MM.1S (cell line): ENCODE results near the gene ASH1L.

Source experiments
- DNase-seq: peaks from one replicate; pipeline ENCODE4 v3.0.0-alpha.2; 2015
- H2AFZ ChIP-seq: fragments of 300-600 bp; sonication (generic); 2 replicates; pipeline ENCODE4 v1.6.0; 2016; ENCODE audit warnings: antibody characterized with exemption, low read length
- H3F3A ChIP-seq: fragments of 300-600 bp; sonication (generic); 2 replicates; pipeline ENCODE4 v1.6.1; 2016; ENCODE audit warnings: mild to moderate bottlenecking, antibody characterized with exemption, low read length, moderate library complexity, mixed read lengths; ENCODE audit not compliant: insufficient read depth
- H3K27ac ChIP-seq: fragments of 300-600 bp; sonication (generic); 2 replicates; pipeline ENCODE4 v1.5.1; 2016; ENCODE audit warnings: mild to moderate bottlenecking, low read length
- H3K27me3 ChIP-seq: fragments of 300-600 bp; sonication (generic); replicated peaks from 2 replicates; pipeline ENCODE4 v1.6.0; 2016; ENCODE audit warnings: low read length; ENCODE audit not compliant: insufficient read depth
- H3K36me3 ChIP-seq: fragments of 300-600 bp; sonication (generic); replicated peaks from 2 replicates; pipeline ENCODE4 v1.6.1; 2016; ENCODE audit warnings: mild to moderate bottlenecking, low read length, mixed read lengths; ENCODE audit not compliant: insufficient read depth
- H3K4me1 ChIP-seq: fragments of 300-600 bp; sonication (generic); 2 replicates; pipeline ENCODE4 v1.6.1; 2016; ENCODE audit warnings: low read length, mixed read lengths
- H3K4me2 ChIP-seq: fragments of 300-600 bp; sonication (generic); 2 replicates; pipeline ENCODE4 v1.6.0; 2016; ENCODE audit warnings: low read depth, low read length
- H3K4me3 ChIP-seq: fragments of 300-600 bp; sonication (generic); 2 replicates; pipeline ENCODE4 v1.5.1; 2016; ENCODE audit warnings: low read length, mixed read lengths
- H3K79me2 ChIP-seq: fragments of 300-600 bp; sonication (generic); 2 replicates; pipeline ENCODE4 v1.6.1; 2016; ENCODE audit warnings: mixed run types, low read length, mixed read lengths
- H3K9ac ChIP-seq: fragments of 300-600 bp; sonication (generic); 2 replicates; pipeline ENCODE4 v1.6.1; 2016; ENCODE audit warnings: low read length, mixed read lengths
- H3K9me2 ChIP-seq: fragments of 300-600 bp; sonication (generic); replicated peaks from 2 replicates; pipeline ENCODE4 v1.6.1; 2016; ENCODE audit warnings: mild to moderate bottlenecking, low read length, mixed read lengths; ENCODE audit not compliant: insufficient read depth
- H3K9me3 ChIP-seq: fragments of 300-600 bp; sonication (generic); replicated peaks from 2 replicates; pipeline ENCODE4 v1.6.1; 2016; ENCODE audit warnings: mild to moderate bottlenecking, low read length, mixed read lengths; ENCODE audit not compliant: insufficient read depth
- H4K20me1 ChIP-seq: fragments of 300-600 bp; sonication (generic); 2 replicates; pipeline ENCODE4 v1.6.1; 2016; ENCODE audit warnings: mild to moderate bottlenecking, low read length, moderate library complexity, mixed read lengths; ENCODE audit not compliant: insufficient read depth
- EZH2 ChIP-seq: fragments of 300-600 bp; sonication (generic); optimal IDR thresholded peaks from 2 replicates; pipeline ENCODE3; 2017; ENCODE audit warnings: low read depth, mild to moderate bottlenecking, antibody characterized with exemption, low read length, mixed read lengths
- EZH2phosphoT487 ChIP-seq: fragments of 300-600 bp; sonication (generic); IDR thresholded peaks from 2 replicates; pipeline ENCODE4 v1.6.1; 2018; ENCODE audit warnings: antibody characterized with exemption, low read length
- TF ChIP-seq, protein P1 (sequence below): fragments of 300-600 bp; sonication (generic); IDR thresholded peaks from 2 replicates; pipeline ENCODE4 v1.5.1; 2016; ENCODE audit warnings: antibody characterized with exemption, low read length, mixed read lengths

Gene ASH1L

DNA sequence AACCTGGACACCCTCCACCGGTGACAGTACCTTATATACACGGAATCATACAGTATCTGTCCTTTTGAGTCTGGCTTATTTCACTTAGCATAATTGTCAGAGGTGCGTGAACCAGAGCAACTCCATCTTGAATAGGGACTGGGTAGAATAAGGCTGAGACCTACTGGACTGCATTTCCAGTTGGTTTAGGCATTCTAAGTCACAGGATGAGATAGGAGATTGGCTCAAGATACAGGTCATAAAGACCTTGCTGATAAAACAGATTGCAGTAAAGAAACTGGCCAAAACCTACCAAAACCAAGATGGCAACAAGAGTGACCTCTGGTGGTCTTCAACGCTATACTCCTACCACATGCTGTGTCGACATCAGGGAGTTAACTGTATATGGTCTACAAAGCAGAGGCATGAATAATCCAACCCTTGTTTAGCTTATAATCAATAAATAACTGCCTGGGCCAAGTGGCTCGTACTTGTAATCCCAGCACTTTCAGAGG lies 255.3 kb downstream of the ASH1L start:
- Histone ChIP-seq H3K9me3 (no peaks in the 10 kb centered on the region), H3K9ac (no peak overlapping the region), H3K27ac (no peak overlapping the region), H3K79me2 (peaks cover 35% of the 10 kb centered on the region), H3K4me2 (no peak overlapping the region), H3K9me2 (no peaks in the 10 kb centered on the region), H3K27me3 (no peaks in the 10 kb centered on the region), H2AFZ (no peak overlapping the region), H3K4me1 (peaks cover 3% of the 10 kb centered on the region; the same call in 1 of the 2 replicates), H3F3A (peaks cover 9% of the 10 kb centered on the region), H3K36me3 (no peaks in the 10 kb centered on the region), H4K20me1 (no peaks in the 10 kb centered on the region), H3K4me3 (no peak overlapping the region)
- TF ChIP-seq, protein P1, sequence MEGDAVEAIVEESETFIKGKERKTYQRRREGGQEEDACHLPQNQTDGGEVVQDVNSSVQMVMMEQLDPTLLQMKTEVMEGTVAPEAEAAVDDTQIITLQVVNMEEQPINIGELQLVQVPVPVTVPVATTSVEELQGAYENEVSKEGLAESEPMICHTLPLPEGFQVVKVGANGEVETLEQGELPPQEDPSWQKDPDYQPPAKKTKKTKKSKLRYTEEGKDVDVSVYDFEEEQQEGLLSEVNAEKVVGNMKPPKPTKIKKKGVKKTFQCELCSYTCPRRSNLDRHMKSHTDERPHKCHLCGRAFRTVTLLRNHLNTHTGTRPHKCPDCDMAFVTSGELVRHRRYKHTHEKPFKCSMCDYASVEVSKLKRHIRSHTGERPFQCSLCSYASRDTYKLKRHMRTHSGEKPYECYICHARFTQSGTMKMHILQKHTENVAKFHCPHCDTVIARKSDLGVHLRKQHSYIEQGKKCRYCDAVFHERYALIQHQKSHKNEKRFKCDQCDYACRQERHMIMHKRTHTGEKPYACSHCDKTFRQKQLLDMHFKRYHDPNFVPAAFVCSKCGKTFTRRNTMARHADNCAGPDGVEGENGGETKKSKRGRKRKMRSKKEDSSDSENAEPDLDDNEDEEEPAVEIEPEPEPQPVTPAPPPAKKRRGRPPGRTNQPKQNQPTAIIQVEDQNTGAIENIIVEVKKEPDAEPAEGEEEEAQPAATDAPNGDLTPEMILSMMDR: peak; percentile 58
- TF ChIP-seq EZH2: no peak
- peak; percentile 80 for DNase-seq

DNA sequence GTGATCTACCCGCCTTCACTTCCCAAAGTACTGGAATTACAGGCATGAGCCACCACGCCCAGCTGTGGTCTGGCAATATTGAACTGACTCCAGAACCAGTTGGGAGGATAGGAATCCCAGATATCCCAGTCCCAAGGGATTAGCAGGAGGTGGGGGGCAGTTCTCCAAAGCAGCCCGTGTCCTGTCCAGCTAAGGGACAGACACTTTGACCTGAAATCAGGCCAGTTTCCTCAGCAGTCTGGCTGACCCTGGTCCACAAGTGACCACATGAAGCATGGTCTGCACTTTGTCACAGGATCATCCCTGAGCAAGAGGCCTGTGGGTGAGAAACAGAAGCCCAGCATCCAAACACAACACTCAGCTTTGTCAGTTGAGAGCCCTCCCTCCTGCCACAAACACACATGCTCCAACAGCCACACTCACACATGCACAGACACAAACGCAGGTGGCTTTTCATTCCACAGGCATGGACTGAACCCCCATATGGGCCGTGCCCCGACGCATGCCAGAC lies 256.7 kb downstream of the ASH1L start:
- Histone ChIP-seq H3K4me1 (peaks cover 3% of the 10 kb centered on the region; the same call in 1 of the 2 replicates), H3K9ac (no peak overlapping the region), H4K20me1 (no peaks in the 10 kb centered on the region), H3K4me2 (no peak overlapping the region), H3K4me3 (no peak overlapping the region), H3K9me3 (no peaks in the 10 kb centered on the region), H3K27ac (no peak overlapping the region), H2AFZ (no peak overlapping the region), H3K36me3 (no peaks in the 10 kb centered on the region), H3K79me2 (peaks cover 23% of the 10 kb centered on the region), H3K9me2 (no peaks in the 10 kb centered on the region), H3K27me3 (no peaks in the 10 kb centered on the region), H3F3A (peaks cover 9% of the 10 kb centered on the region)
- TF ChIP-seq EZH2phosphoT487: no peak
- no peak for DNase-seq

DNA sequence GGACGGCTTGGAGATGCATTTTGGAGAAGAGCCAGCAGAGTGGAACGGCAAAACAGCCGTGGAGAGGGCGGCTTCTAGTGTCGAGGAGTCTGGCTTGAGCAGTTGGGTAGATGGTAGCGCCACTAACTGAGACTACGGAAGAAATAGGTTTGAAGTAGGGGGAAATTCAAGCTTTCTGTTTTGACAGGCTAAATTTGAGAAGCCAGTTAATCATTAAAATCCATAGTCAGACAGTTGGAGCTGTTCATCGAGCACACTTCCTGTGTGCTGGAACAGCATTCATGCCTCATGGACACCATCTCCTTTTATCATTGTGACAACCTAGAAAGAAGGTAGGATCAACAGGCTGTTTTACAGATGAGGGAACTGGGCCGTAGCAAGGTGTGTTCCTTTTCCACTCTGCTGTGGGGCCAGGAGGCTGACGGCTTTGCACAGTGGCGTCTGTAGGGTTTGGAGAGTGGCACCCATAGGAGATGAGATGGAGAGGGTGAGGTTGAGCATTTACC lies 258.0 kb downstream of the ASH1L start:
- Histone ChIP-seq H3K36me3 (no peaks in the 10 kb centered on the region), H3K27ac (no peak overlapping the region), H3K27me3 (no peaks in the 10 kb centered on the region), H2AFZ (no peak overlapping the region), H3F3A (peaks cover 9% of the 10 kb centered on the region), H3K4me1 (no peaks in the 10 kb centered on the region), H3K9me2 (no peaks in the 10 kb centered on the region), H3K4me2 (no peak overlapping the region), H3K9me3 (no peaks in the 10 kb centered on the region), H3K9ac (no peak overlapping the region), H4K20me1 (no peaks in the 10 kb centered on the region), H3K79me2 (peaks cover 10% of the 10 kb centered on the region), H3K4me3 (no peak overlapping the region)
- no peak for DNase-seq
- TF ChIP-seq EZH2phosphoT487 (no peak), EZH2 (no peak)
- TF ChIP-seq, protein P1: no peak

DNA sequence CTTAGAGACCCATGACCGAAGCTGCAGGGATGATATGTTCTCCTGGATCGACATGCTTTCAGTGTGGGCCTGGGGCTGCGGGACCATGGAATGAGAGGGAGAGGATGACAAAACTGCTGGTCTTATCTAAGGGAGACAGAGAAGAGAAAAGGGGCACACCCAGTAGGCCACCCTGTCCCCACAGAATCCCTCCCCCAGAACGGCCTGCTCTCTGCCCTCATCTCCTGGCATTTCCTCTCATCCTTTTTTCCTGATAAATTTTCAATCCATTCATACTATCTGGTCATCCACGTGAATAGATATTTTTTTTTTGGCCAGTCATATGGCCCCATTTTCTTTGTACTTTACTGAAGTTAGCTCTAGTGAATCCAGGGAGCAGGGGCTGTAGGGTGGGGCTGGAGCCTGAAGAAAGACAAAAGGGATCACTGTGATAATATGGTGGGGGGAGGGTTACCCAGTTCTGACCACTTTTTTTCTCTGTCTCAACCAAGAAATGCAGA lies 261.2 kb downstream of the ASH1L start, which contains the start of gene PKLR:
Gene PKLR, minus strand, starts transcription at position 97 of the 500 bp plus-strand sequence. Its CDS starts 43 bp downstream, at position 54.
- Histone ChIP-seq H3K27ac (no peak within 1 kb of the TSS), H3K36me3 (no peaks in the 10 kb centered on the region), H3K79me2 (no peaks in the 10 kb centered on the region), H3K27me3 (no peaks in the 10 kb centered on the region), H2AFZ (no peak within 1 kb of the TSS), H3F3A (peaks cover 13% of the 10 kb centered on the region), H4K20me1 (no peaks in the 10 kb centered on the region), H3K4me2 (no peak within 1 kb of the TSS), H3K4me3 (no peak within 1 kb of the TSS), H3K4me1 (peaks cover 15% of the 10 kb centered on the region), H3K9me3 (no peaks in the 10 kb centered on the region), H3K9me2 (no peaks in the 10 kb centered on the region), H3K9ac (no peak within 1 kb of the TSS)
- no peak for DNase-seq
- TF ChIP-seq EZH2phosphoT487: no peak
- TF ChIP-seq EZH2: no peak
- TF ChIP-seq, protein P1: no peak
